GM12878 (cell line): ENCODE measurements around the gene GSG1. TPM values are rescaled to one million over a fixed set of nuclear protein-coding genes. Genes with fewer than 3 reads are reported as not detected.

Experiments used
- ATAC-seq: fragments of 200-7000 bp; cut with Tn5 transposase; 3 replicates; pipeline ENCODE4 v1.9.1; 2020; ENCODE audit warnings: mild to moderate bottlenecking, moderate library complexity
- BruUV-seq: library from RNA; stranded (reverse); fragments of 400-500 nt; replicated peaks from 2 replicates; lab custom pipeline; 2021; lab: Mats Ljungman, UMichigan
- CTCF ChIA-PET: fragments of 300-600 bp; sonication (Branson Sonifier 250); formaldehyde crosslinking; extraction: SDS; loops from one replicate; lab custom pipeline; 2021; ENCODE audit warnings: inconsistent platforms; lab: Yijun Ruan, JAX
- POLR2A ChIA-PET: fragments of 350-600 bp; formaldehyde crosslinking; extraction: SDS; loops from one replicate; lab custom pipeline; 2021; ENCODE audit warnings: inconsistent platforms; lab: Charles Lee
- RAD21 ChIA-PET: fragments of 300-600 bp; sonication (Branson Sonifier 250); formaldehyde crosslinking; loops from one replicate; lab custom pipeline; 2023; ENCODE audit warnings: antibody characterized with exemption; ENCODE audit not compliant: unreplicated experiment; lab: Charles Lee
- SMC1A ChIA-PET: fragments of 300-600 bp; sonication (Branson Sonifier 250); formaldehyde crosslinking; loops from one replicate; lab custom pipeline; 2023; ENCODE audit not compliant: unreplicated experiment, uncharacterized antibody; lab: Charles Lee
- DNase-seq: peaks from one replicate; pipeline ENCODE4 v3.0.0-alpha.2; 2011; ENCODE audit warnings: low read depth, low spot score
- FAIRE-seq: peaks from 3 replicates; lab custom pipeline; 2011; peaks lifted over from hg19 to GRCh38; lab: Jason Lieb, UNC
- H2AFZ ChIP-seq: 2 replicates; pipeline ENCODE4 v1.6.0; 2011; ENCODE audit warnings: low read depth, low read length, control low read depth; ENCODE audit not compliant: control insufficient read depth
- H3K27ac ChIP-seq: 2 replicates; pipeline ENCODE4 v1.5.1; 2011; ENCODE audit warnings: control low read depth; ENCODE audit not compliant: control insufficient read depth, insufficient read depth
- H3K27me3 ChIP-seq, 2 experiments: replicated peaks in 1 of 2; 2 replicates each; pipeline versions ENCODE4 v1.6.0 to v1.6.1; 2011; ENCODE audit warnings: low read length in 1 of 2; ENCODE audit not compliant: control insufficient read depth in 2 of 2, insufficient read depth in 2 of 2
- H3K36me3 ChIP-seq, 2 experiments: 2 replicates each; pipeline ENCODE4 v1.5.1; 2011; ENCODE audit warnings: low read length in 1 of 2; ENCODE audit not compliant: control insufficient read depth in 2 of 2, insufficient read depth in 2 of 2
- H3K4me1 ChIP-seq: 2 replicates; pipeline ENCODE4 v1.6.1; 2011; ENCODE audit warnings: mild to moderate bottlenecking, low read length, moderate library complexity, mixed read lengths; ENCODE audit not compliant: control insufficient read depth, insufficient read depth
- H3K4me2 ChIP-seq: 2 replicates; pipeline ENCODE4 v1.6.0; 2011; ENCODE audit warnings: control low read depth; ENCODE audit not compliant: control insufficient read depth, insufficient read depth
- H3K4me3 ChIP-seq: fragments of 200-600 bp; sonication (generic); 2 replicates; pipeline ENCODE4 v1.5.1; 2016
- H3K79me2 ChIP-seq: 2 replicates; pipeline ENCODE4 v1.6.0; 2011; ENCODE audit warnings: low read length; ENCODE audit not compliant: control insufficient read depth, insufficient read depth
- H3K9ac ChIP-seq: 2 replicates; pipeline ENCODE4 v1.8.0; 2011; ENCODE audit warnings: low read length, control low read depth, mixed read lengths; ENCODE audit not compliant: control insufficient read depth, insufficient read depth
- H3K9me3 ChIP-seq: replicated peaks from 3 replicates; pipeline ENCODE4 v1.5.1; 2011; ENCODE audit warnings: mild to moderate bottlenecking, low read length; ENCODE audit not compliant: control insufficient read depth, insufficient read depth
- H4K20me1 ChIP-seq: 2 replicates; pipeline ENCODE4 v1.6.0; 2011; ENCODE audit not compliant: control insufficient read depth, insufficient read depth
- CEBPZ ChIP-seq: fragments of 150-350 bp; IDR thresholded peaks from 2 replicates; pipeline ENCODE4 v1.6.1; 2016; ENCODE audit warnings: low read depth, low read length
- CHD2 ChIP-seq: IDR thresholded peaks from 2 replicates; pipeline ENCODE4 v1.6.1; 2011; ENCODE audit warnings: low read depth, low read length, improper control_type of control experiment, borderline replicate concordance
- ESRRA ChIP-seq: IDR thresholded peaks from 2 replicates; pipeline ENCODE4 v1.6.1; 2012; ENCODE audit warnings: mild to moderate bottlenecking, low read length, improper control_type of control experiment
- GABPA ChIP-seq: IDR thresholded peaks from 2 replicates; pipeline ENCODE4 v1.6.1; 2014; ENCODE audit warnings: antibody characterized with exemption, low read depth, mild to moderate bottlenecking, inconsistent platforms
- NRF1 ChIP-seq: conservative IDR thresholded peaks from 2 replicates; pipeline ENCODE4 v1.6.1; 2011; ENCODE audit warnings: mild to moderate bottlenecking, low read depth, low read length, improper control_type of control experiment
- RAD21 ChIP-seq: IDR thresholded peaks from 2 replicates; pipeline ENCODE4 v1.6.1; 2011; ENCODE audit warnings: mild to moderate bottlenecking, low read depth, low read length, moderate library complexity; ENCODE audit not compliant: insufficient read depth
- RUNX3 ChIP-seq: IDR thresholded peaks from 2 replicates; pipeline ENCODE4 v1.6.1; 2012; ENCODE audit warnings: low read length, inconsistent platforms
- SMAD5 ChIP-seq: IDR thresholded peaks from 2 replicates; pipeline ENCODE4 v1.6.1; 2016; ENCODE audit warnings: antibody characterized with exemption, low read depth
- SPI1 ChIP-seq: IDR thresholded peaks from 2 replicates; pipeline ENCODE4 v1.6.1; 2011; ENCODE audit warnings: low read depth, mild to moderate bottlenecking, low read length, moderate library complexity, borderline replicate concordance; ENCODE audit not compliant: insufficient read depth
- TAF1 ChIP-seq: IDR thresholded peaks from 2 replicates; pipeline ENCODE4 v1.6.1; 2011; ENCODE audit warnings: mild to moderate bottlenecking, low read depth, low read length, borderline replicate concordance
- ZNF384 ChIP-seq: IDR thresholded peaks from 2 replicates; pipeline ENCODE4 v1.6.1; 2012; ENCODE audit warnings: low read depth, mild to moderate bottlenecking, low read length, improper control_type of control experiment, borderline replicate concordance
- WGBS: methylation state at CpG from one replicate; pipeline ENCODE4 v1.1.6; 2016; ENCODE audit warnings: low lambda C conversion rate; ENCODE audit not compliant: insufficient replicate concordance, insufficient coverage; ENCODE audit errors: missing lambda C conversion rate; 5-methylcytosine and 5-hydroxymethylcytosine counted together
- in situ Hi-C: fragments of 300-500 bp; cut with MboI; formaldehyde crosslinking; loops from 9 replicates; pipeline ENCODE4 v1.14.3; 2018; ENCODE audit warnings: mixed read lengths
- intact Hi-C: fragments of 100-400 bp; cut with micrococcal nuclease; formaldehyde crosslinking; loops from one replicate; pipeline ENCODE4 v1.14.2; 2022; ENCODE audit not compliant: unreplicated experiment
- polyA plus RNA-seq, 11 experiments: library from polyadenylated mRNA; depleted of rRNA in 4 of 11; unstranded in 6 of 11; stranded (reverse) in 5 of 11; fragments of >200 nt; fragmentation: Nextera tagmentation in 4 of 11; fragmentation: Illumina TruSeq in 1 of 11; extraction: Ambion mirVana in 4 of 11; extraction: Trizol in 1 of 11; gene quantifications; 1 replicate in 1 of 11; 2 replicates in 10 of 11; pipeline versions ENCODE4 v1.2.1 to v1.2.3, GENCODE V29; 2011 to 2016; ENCODE audit warnings: inconsistent platforms in 2 of 11, missing spikeins in 2 of 11, low read depth in 1 of 11
- total RNA-seq, 4 experiments: library from RNA; depleted of rRNA in 3 of 4; stranded (reverse); fragments of >200 nt in 3 of 4; fragmentation: Illumina TruSeq in 1 of 4; extraction: Trizol in 1 of 4; gene quantifications; 2 replicates each; pipeline versions ENCODE4 v1.2.1 to v1.2.3, GENCODE V29; 2013 to 2021

The GSG1 gene
- total and polyA plus RNA-seq, 10 of the 15 experiments (the other 5 are each of a cell fraction or from before 2014, with no cell fraction given) = not detected

- intact Hi-C loops (no loop called here), in situ Hi-C loops (no loop called here)
- no peaks in the 10 kb centered on the region; the same call in 1 of the 2 replicates for H4K20me1 ChIP-seq
- DNase-seq (no peak), FAIRE-seq (no peak), ATAC-seq (no peak)
- POLR2A ChIA-PET = no interaction called here
- H3K36me3 ChIP-seq = no peaks in the 10 kb centered on the region
- no TSS peak for BruUV-seq
- H3K4me2 ChIP-seq = no peak overlapping the region
- TF ChIP-seq RUNX3 (no peak), ESRRA (no peak), SMAD5 (no peak), GABPA (no peak), SPI1 (no peak), CHD2 (no peak), ZNF384 (no peak), RAD21 (no peak), TAF1 (no peak), NRF1 (no peak), CEBPZ (no peak)
- CTCF ChIA-PET = no interaction called here
- H3K27me3 ChIP-seq = peaks cover 0 to 7% of the 10 kb centered on the region in 2 experiments; a peak in 2 of 4 replicates
- H3K79me2 ChIP-seq = no peaks in the 10 kb centered on the region
- SMC1A ChIA-PET = interaction anchor here (0.5 kb wide), 1 partner anchor 338 kb away, joined by 3 read pairs; no protein-coding TSS in a partner anchor
- H2AFZ ChIP-seq = no peak overlapping the region
- no peak overlapping the region for H3K9ac ChIP-seq
- WGBS = 35% methylated on average over 8 of the region's 8 CpGs
- H3K27ac ChIP-seq = no peak overlapping the region
- no peaks in the 10 kb centered on the region for H3K9me3 ChIP-seq
- RAD21 ChIA-PET = no interaction called here
- H3K4me1 ChIP-seq = no peaks in the 10 kb centered on the region
- H3K4me3 ChIP-seq = no peak overlapping the region
Measured at GRCh38 chr12:13124656-13125505, 21.4 kb upstream of the GSG1 start.
